Sigmoid colon (tissue), 7 donors: ENCODE measurements around the gene ERVK3-1. TPM values are rescaled to one million over a fixed set of nuclear protein-coding genes. Genes with fewer than 3 reads are reported as not detected.
"Not testable (repeated sequence)": the region's sequence is repeated elsewhere in the genome, so short reads cannot be mapped to it uniquely, and the experiment has no call there.

Experiments used
- DNase-seq: peaks from one replicate; pipeline ENCODE4 v3.0.0-alpha.2; 2019
- H3K27ac ChIP-seq, 4 donors: fragments of 200-600 bp; sonication (generic); one replicate each; pipeline ENCODE4 v1.5.1; 2016 to 2019; ENCODE audit warnings: mild to moderate bottlenecking in 1 of 4
- H3K27me3 ChIP-seq, 3 donors: fragments of 200-600 bp; sonication (generic); one replicate each; pipeline ENCODE4 v1.5.1; 2019; ENCODE audit warnings: mild to moderate bottlenecking in 1 of 3
- H3K36me3 ChIP-seq, 4 donors: fragments of 200-600 bp; sonication (generic); one replicate each; pipeline ENCODE4 v1.5.1; 2016 to 2019
- H3K4me1 ChIP-seq, 4 donors: fragments of 200-600 bp; sonication (generic); one replicate each; pipeline ENCODE4 v1.5.1; 2017 to 2019
- H3K4me3 ChIP-seq, 4 donors: fragments of 200-600 bp; sonication (generic); one replicate each; pipeline ENCODE4 v1.5.1; 2017 to 2019; ENCODE audit warnings: mild to moderate bottlenecking in 2 of 4, moderate library complexity in 1 of 4
- H3K9me3 ChIP-seq, 4 donors: fragments of 200-600 bp in 3 of 4; sonication (generic) in 3 of 4; one replicate each; pipeline versions ENCODE4 v1.5.1 to v1.6.1; 2013 to 2019
- EP300 ChIP-seq, 4 donors: sonication (generic); formaldehyde crosslinking; IDR thresholded peaks; one replicate each; pipeline ENCODE4 v1.6.1; 2017; ENCODE audit warnings: antibody characterized with exemption in 4 of 4
- POLR2A ChIP-seq, 2 donors: fragments of 450-650 bp; IDR thresholded peaks; one replicate each; pipeline ENCODE4 v1.6.1; 2016; ENCODE audit warnings: antibody characterized with exemption in 2 of 2, mild to moderate bottlenecking in 2 of 2, moderate library complexity in 2 of 2
- POLR2AphosphoS5 ChIP-seq, 4 donors: sonication (generic); formaldehyde crosslinking; IDR thresholded peaks; one replicate each; pipeline ENCODE4 v1.6.1; 2017; ENCODE audit warnings: antibody characterized with exemption in 4 of 4
- WGBS, 2 donors: extraction: QIAGEN DNeasy Blood & Tissue Kit; methylation state at CpG; one replicate each; pipeline ENCODE4 v1.1.7; 2013; 5-methylcytosine and 5-hydroxymethylcytosine counted together
- intact Hi-C: fragments of 100-400 bp; cut with DNase I; formaldehyde crosslinking; loops from one replicate; pipeline ENCODE4 v1.15.1; 2023
- polyA plus RNA-seq, 3 donors: library from polyadenylated mRNA; stranded (reverse); fragments of 200-250 nt; gene quantifications; one replicate each; pipeline ENCODE4 v1.2.3, GENCODE V29; 2013
- total RNA-seq, 4 donors: library from RNA; depleted of rRNA; stranded (reverse); fragments of >200 nt; gene quantifications; one replicate each; pipeline ENCODE4 v1.1.0, GENCODE V29; 2016
- TF ChIP-seq, protein P1 (sequence below), 4 experiments: fragments of 450-650 bp in 3 of 4; fragments of 200-600 bp in 1 of 4; IDR thresholded peaks; one replicate each; pipeline ENCODE4 v1.5.1; 2016 to 2019; ENCODE audit warnings: antibody characterized with exemption in 4 of 4, mild to moderate bottlenecking in 3 of 4, moderate library complexity in 2 of 4
- donor health status: healthy with polysubstance abuse.
- donor health status: Bipolar disorder and iron deficiency.
- donor health status: healthy.

ERVK3-1 gene
- total and polyA plus RNA-seq, 7 donors, result 23.6 to 49.4 (median 41.7) TPM

DNA sequence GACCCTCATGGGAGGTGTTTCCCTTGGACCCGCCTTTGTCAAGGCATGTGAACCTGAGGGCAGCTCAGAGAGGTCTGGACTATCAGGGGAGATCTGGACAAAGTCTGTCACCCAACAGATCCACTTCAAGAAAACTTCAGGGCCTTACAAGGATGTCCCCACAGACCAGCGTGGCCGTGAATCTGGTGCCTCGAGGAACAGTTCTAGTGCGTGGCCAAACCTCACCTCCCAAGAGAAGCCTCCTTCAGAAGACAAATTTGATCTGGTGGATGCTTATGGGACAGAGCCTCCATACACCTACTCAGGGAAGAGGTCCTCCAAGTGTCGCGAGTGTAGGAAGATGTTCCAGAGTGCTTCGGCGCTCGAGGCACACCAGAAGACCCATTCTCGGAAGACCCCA is 33.2 kb downstream of the ERVK3-1 start:
- 97 to 98% methylated on average over 11 of the region's 11 CpGs for WGBS, 2 donors
- Histone ChIP-seq H3K9me3 (no peaks in the 10 kb centered on the region), H3K4me1 (no peaks in the 10 kb centered on the region), H3K36me3 (peaks cover 9 to 53% (median 26%) of the 10 kb centered on the region in 4 donors), H3K27me3 (no peaks in the 10 kb centered on the region), H3K4me3 (no peak overlapping the region), H3K27ac (no peak overlapping the region)
- no peak for DNase-seq
- intact Hi-C loops, result no loop called here
- TF ChIP-seq, protein P1, sequence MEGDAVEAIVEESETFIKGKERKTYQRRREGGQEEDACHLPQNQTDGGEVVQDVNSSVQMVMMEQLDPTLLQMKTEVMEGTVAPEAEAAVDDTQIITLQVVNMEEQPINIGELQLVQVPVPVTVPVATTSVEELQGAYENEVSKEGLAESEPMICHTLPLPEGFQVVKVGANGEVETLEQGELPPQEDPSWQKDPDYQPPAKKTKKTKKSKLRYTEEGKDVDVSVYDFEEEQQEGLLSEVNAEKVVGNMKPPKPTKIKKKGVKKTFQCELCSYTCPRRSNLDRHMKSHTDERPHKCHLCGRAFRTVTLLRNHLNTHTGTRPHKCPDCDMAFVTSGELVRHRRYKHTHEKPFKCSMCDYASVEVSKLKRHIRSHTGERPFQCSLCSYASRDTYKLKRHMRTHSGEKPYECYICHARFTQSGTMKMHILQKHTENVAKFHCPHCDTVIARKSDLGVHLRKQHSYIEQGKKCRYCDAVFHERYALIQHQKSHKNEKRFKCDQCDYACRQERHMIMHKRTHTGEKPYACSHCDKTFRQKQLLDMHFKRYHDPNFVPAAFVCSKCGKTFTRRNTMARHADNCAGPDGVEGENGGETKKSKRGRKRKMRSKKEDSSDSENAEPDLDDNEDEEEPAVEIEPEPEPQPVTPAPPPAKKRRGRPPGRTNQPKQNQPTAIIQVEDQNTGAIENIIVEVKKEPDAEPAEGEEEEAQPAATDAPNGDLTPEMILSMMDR (IDR thresholded peaks at IDR 0.05), result no peak

DNA sequence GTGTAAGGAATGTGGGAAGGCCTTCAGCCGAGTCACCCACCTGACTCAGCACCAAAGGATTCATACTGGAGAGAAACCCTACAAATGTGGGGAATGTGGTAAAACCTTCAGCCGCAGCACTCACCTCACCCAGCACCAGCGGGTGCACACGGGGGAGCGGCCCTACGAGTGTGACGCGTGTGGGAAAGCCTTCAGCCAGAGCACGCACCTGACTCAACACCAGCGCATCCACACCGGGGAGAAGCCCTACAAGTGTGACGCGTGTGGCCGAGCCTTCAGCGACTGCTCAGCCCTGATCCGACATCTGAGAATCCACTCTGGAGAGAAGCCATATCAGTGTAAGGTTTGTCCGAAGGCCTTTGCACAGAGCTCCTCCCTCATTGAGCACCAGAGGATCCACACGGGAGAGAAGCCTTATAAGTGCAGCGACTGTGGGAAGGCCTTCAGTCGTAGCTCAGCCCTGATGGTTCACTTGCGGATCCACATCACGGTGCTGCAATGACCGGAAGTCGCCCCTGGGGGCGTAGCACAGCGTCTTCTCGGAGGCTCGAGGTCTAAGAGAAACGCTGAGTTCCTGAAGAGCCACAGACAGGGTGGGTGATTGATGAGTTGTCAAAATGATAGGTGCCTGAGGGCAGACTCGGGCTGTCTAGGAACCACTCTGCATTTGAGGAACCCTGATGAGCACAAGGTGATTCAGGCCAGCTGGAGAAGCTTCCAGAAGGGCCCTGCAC is 33.8 kb downstream of the ERVK3-1 start:
- Histone ChIP-seq H3K27me3 (no peaks in the 10 kb centered on the region), H3K4me1 (no peaks in the 10 kb centered on the region), H3K27ac (no peak overlapping the region), H3K4me3 (no peak overlapping the region), H3K9me3 (no peaks in the 10 kb centered on the region), H3K36me3 (peaks cover 9 to 53% (median 26%) of the 10 kb centered on the region in 4 donors)
- 86 to 92% methylated on average over 30 of the region's 30 CpGs for WGBS, 2 donors
- intact Hi-C loops, result no loop called here
- TF ChIP-seq POLR2A (IDR thresholded peaks at IDR 0.05), result no peak
- no peak for TF ChIP-seq POLR2AphosphoS5 (IDR thresholded peaks at IDR 0.05)
- TF ChIP-seq EP300 (IDR thresholded peaks at IDR 0.05), result no peak
- TF ChIP-seq, protein P1 (IDR thresholded peaks at IDR 0.05), result no peak
- DNase-seq, result no peak

- Histone ChIP-seq H3K36me3 (no peaks in the 10 kb centered on the region), H3K4me1 (peaks cover 0 to 13% (median 10%) of the 10 kb centered on the region in 4 donors), H3K4me3 (no peak overlapping the region), H3K9me3 (no peaks in the 10 kb centered on the region), H3K27ac (no peak overlapping the region), H3K27me3 (peaks cover 24 to 56% (median 47%) of the 10 kb centered on the region in 3 donors)
- WGBS, 2 donors, result 67 to 79% methylated on average over 5 of the region's 5 CpGs
- TF ChIP-seq, protein P1 (IDR thresholded peaks at IDR 0.05), result no peak
- TF ChIP-seq POLR2AphosphoS5 (IDR thresholded peaks at IDR 0.05) (no peak), EP300 (IDR thresholded peaks at IDR 0.05) (no peak)
- intact Hi-C loops, result no loop called here
- no peak for DNase-seq
Measured at GRCh38 chr19:58345558-58345957, 40.4 kb downstream of the ERVK3-1 start.

DNA sequence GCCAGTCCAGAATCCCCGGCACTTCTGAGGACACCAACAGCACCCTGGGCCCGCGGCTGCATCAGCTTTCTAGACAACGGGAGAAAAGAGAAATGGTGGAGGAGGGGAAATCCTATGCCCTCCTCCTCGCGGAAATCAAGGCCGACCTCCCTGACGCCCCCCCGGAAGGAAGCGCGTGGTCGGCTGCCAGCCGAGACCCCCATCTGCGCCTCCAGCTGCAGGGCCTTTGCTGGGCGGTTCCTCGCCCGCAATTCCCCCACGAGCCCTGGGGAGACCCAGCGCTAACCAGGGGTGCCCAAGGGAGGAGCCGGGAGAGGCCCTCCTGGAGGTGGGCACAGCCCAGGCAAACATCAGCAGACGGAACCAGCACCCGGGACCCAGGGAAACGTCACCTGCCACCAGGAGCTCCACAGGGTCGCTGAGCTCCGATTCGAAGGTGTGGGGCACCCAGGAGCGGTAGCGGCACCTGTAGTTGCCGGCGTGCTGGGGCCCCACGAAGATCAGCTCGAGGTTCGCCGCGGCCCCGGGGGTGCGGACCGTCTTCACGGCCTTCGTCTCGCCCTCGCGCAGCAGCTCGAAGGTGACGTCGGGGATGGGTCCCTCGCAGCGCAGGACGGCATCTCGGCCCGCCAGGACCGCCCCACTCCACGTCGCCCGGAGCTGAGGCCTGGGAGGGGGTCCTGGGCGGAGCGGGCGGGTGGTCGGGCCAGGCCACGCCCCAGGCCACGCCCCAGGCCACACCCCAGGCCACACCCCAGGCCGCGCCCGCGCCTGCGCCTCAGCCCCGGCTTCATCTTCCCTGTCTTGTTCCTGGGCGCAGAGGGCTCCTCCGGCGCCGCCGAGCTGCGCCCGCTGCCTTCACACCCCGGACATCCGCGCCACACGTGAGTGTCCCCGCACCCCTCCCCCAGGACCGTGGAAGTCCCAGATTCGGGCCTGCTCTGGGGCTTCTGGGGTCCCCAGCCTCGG is 42.1 kb downstream of the ERVK3-1 start:
- intact Hi-C loops, result no loop called here
- peak; percentile 73 for DNase-seq
- peak in 3 of 4 donors; percentile 9 to 61 (median 56) for TF ChIP-seq POLR2AphosphoS5 (IDR thresholded peaks at IDR 0.05)
- TF ChIP-seq EP300 (IDR thresholded peaks at IDR 0.05), result no peak
- Histone ChIP-seq H3K27me3 (peaks cover 30 to 73% (median 64%) of the 10 kb centered on the region in 3 donors), H3K9me3 (no peaks in the 10 kb centered on the region), H3K27ac (peak overlapping the region; percentile 30 to 79 (median 63)), H3K4me1 (peaks cover 0 to 17% (median 12%) of the 10 kb centered on the region in 4 donors), H3K4me3 (peak overlapping the region; percentile 29 to 50 (median 42)), H3K36me3 (no peaks in the 10 kb centered on the region)
- 2 to 13% methylated on average over 82 of the region's 82 CpGs for WGBS, 2 donors

DNA sequence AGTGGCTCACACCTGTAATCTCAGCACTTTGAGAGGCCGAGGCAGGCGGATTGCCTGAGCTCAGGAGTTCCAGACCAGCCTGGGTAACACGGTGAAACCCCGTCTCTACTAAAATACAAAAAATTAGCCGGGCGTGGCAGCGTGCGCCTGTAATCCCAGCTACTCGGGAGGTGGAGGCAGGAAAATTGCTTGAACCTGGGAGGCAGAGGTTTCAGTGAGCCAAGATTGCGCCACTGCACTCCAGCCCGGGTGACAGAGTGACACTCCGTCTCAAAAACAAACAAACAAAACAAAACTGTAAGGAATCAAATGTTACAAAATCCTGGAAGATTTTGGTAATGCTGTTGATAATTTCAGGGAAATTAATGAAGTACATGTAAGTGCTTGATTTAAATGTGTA is 42.9 kb downstream of the ERVK3-1 start:
- Histone ChIP-seq H3K27me3 (peaks cover 37 to 81% (median 72%) of the 10 kb centered on the region in 3 donors), H3K4me1 (peaks cover 0 to 17% (median 12%) of the 10 kb centered on the region in 4 donors), H3K27ac (peak overlapping the region in 2 of 4 donors; percentile 21 to 60), H3K4me3 (peak overlapping the region; percentile 12 to 50 (median 42))
- H3K9me3 ChIP-seq, DNase-seq, H3K36me3 ChIP-seq, intact Hi-C loops: not testable (repeated sequence)
- WGBS, 2 donors, result 28 to 29% methylated on average over 12 of the region's 12 CpGs
